K562 (cell line): ENCODE measurements around the gene AQP6. TPM values are rescaled to one million over a fixed set of nuclear protein-coding genes. Genes with fewer than 3 reads are reported as not detected.

ENCODE experiments used
- ATAC-seq: fragments of 200-7000 bp; cut with Tn5 transposase; 3 replicates; pipeline ENCODE4 v1.9.1; 2020; ENCODE audit warnings: moderate library complexity
- BruUV-seq: library from RNA; stranded (reverse); fragments of 400-500 nt; replicated peaks from 2 replicates; lab custom pipeline; 2021; lab: Mats Ljungman, UMichigan
- CTCF ChIA-PET: fragments of 300-600 bp; formaldehyde crosslinking; extraction: SDS; loops from one replicate; lab custom pipeline; 2021; ENCODE audit warnings: low intra/inter-chr PET ratio; lab: Yijun Ruan, JAX
- POLR2A ChIA-PET: fragments of 300-600, 350-650 bp; sonication (Branson Sonifier 250); formaldehyde crosslinking; extraction: SDS; loops from one replicate; lab custom pipeline; 2021; ENCODE audit warnings: antibody characterized with exemption, inconsistent platforms; lab: Yijun Ruan, JAX
- DNase-seq, 4 experiments: peaks; one replicate each; pipeline versions ENCODE4 v3.0.0 to v3.0.0-alpha.2; 2011 to 2018; ENCODE audit warnings: low spot score in 3 of 4, mixed read lengths in 3 of 4; ENCODE audit errors: extremely low read depth in 1 of 4
- FAIRE-seq: peaks from 2 replicates; lab custom pipeline; 2011; peaks lifted over from hg19 to GRCh38; lab: Jason Lieb, UNC
- H2AFZ ChIP-seq: 2 replicates; pipeline ENCODE4 v1.6.0; 2011; ENCODE audit warnings: low read depth, low read length, control low read depth, inconsistent platforms
- H3K27ac ChIP-seq: fragments of 200-600 bp; 3 replicates; pipeline ENCODE4 v1.8.0; 2011; ENCODE audit warnings: low read depth, mild to moderate bottlenecking, control low read depth, inconsistent platforms, low read length, moderate library complexity, mixed read lengths; ENCODE audit errors: extremely low read depth
- H3K27me3 ChIP-seq, 2 experiments: fragments of 300-600 bp in 1 of 2; 2 replicates in 1 of 2; 3 replicates in 1 of 2; pipeline versions ENCODE4 v1.6.0 to v1.8.0; 2011; ENCODE audit warnings: inconsistent platforms in 2 of 2, low read length in 2 of 2, mild to moderate bottlenecking in 1 of 2, mixed read lengths in 1 of 2, moderate library complexity in 1 of 2; ENCODE audit not compliant: control insufficient read depth in 2 of 2, insufficient read depth in 2 of 2
- H3K36me3 ChIP-seq: fragments of 300-600 bp; 3 replicates; pipeline ENCODE4 v1.8.0; 2011; ENCODE audit warnings: mild to moderate bottlenecking, low read length, inconsistent platforms; ENCODE audit not compliant: control insufficient read depth, insufficient read depth
- H3K4me1 ChIP-seq, 2 experiments: fragments of 200-600 bp in 1 of 2; replicated peaks in 1 of 2; 2 replicates in 1 of 2; 3 replicates in 1 of 2; pipeline versions ENCODE4 v1.5.1 to v1.8.0; 2011; ENCODE audit warnings: inconsistent platforms in 2 of 2, low read length in 2 of 2, mild to moderate bottlenecking in 1 of 2, mixed read lengths in 1 of 2, moderate library complexity in 1 of 2; ENCODE audit not compliant: control insufficient read depth in 2 of 2, insufficient read depth in 2 of 2
- H3K4me2 ChIP-seq: 2 replicates; pipeline ENCODE4 v1.6.1; 2011; ENCODE audit warnings: low read length, control low read depth, inconsistent platforms, mixed read lengths; ENCODE audit not compliant: insufficient read depth
- H3K4me3 ChIP-seq: fragments of 200-600 bp; sonication (generic), shearing (Covaris generic); 2 replicates; pipeline ENCODE4 v1.5.1; 2016; ENCODE audit warnings: control low read depth, inconsistent platforms
- H3K79me2 ChIP-seq: fragments of 200-600 bp; 3 replicates; pipeline ENCODE4 v1.8.0; 2011; ENCODE audit warnings: low read length, inconsistent platforms; ENCODE audit not compliant: control insufficient read depth, insufficient read depth
- H3K9ac ChIP-seq, 2 experiments: 2 replicates each; pipeline versions ENCODE4 v1.6.0 to v1.6.1; 2011; ENCODE audit warnings: low read depth in 2 of 2, low read length in 2 of 2, control low read depth in 1 of 2, inconsistent platforms in 1 of 2, mild to moderate bottlenecking in 1 of 2, mixed read lengths in 1 of 2; ENCODE audit not compliant: insufficient read depth in 1 of 2
- H3K9me1 ChIP-seq: one replicate; pipeline ENCODE4 v1.6.0; 2011; ENCODE audit warnings: inconsistent platforms, mild to moderate bottlenecking, low read length, moderate library complexity; ENCODE audit not compliant: control insufficient read depth, insufficient read depth
- H3K9me3 ChIP-seq: replicated peaks from 2 replicates; pipeline ENCODE4 v1.5.1; 2011; ENCODE audit warnings: low read depth, low read length, inconsistent platforms; ENCODE audit not compliant: control insufficient read depth, insufficient read depth
- H4K20me1 ChIP-seq: replicated peaks from 2 replicates; pipeline ENCODE4 v1.6.1; 2011; ENCODE audit warnings: low read length, inconsistent platforms, mixed read lengths; ENCODE audit not compliant: control insufficient read depth, insufficient read depth
- ASH1L ChIP-seq: fragments of 450-650 bp; IDR thresholded peaks from 2 replicates; pipeline ENCODE4 v1.6.1; 2018; ENCODE audit warnings: borderline replicate concordance, mild to moderate bottlenecking, low read depth; ENCODE audit not compliant: partially characterized antibody
- CBX5 ChIP-seq: IDR thresholded peaks from 2 replicates; pipeline ENCODE4 v1.6.1; 2014; ENCODE audit warnings: low read depth, borderline replicate concordance
- CEBPG ChIP-seq, 3 experiments: fragments of 200-800 bp in 1 of 3; sonication (Bioruptor generic) in 1 of 3; sonication (generic) in 1 of 3; formaldehyde crosslinking in 1 of 3; IDR thresholded peaks in 2 of 3; conservative IDR thresholded peaks in 1 of 3; 2 replicates each; pipeline versions ENCODE4 v1.6.1 to v1.8.0; 2016 to 2022; ENCODE audit warnings: missing compliant biosample characterization in 2 of 3, missing genetic modification characterization in 2 of 3, mild to moderate bottlenecking in 1 of 3, missing genetic modification reagents in 1 of 3
- CXXC5 ChIP-seq: fragments of 250-450 bp; sonication (Bioruptor Pico); IDR thresholded peaks from 2 replicates; pipeline ENCODE4 v1.8.0; 2022; ENCODE audit warnings: inconsistent platforms, mild to moderate bottlenecking, moderate library complexity
- ELF2 ChIP-seq: fragments of 250-450 bp; sonication (Bioruptor Pico); IDR thresholded peaks from 2 replicates; pipeline ENCODE4 v1.5.0; 2021; ENCODE audit warnings: mild to moderate bottlenecking
- HMBOX1 ChIP-seq: sonication (generic); IDR thresholded peaks from 2 replicates; pipeline ENCODE4 v1.6.1; 2016
- HNRNPUL1 ChIP-seq: fragments of 200-400 bp; formaldehyde crosslinking; IDR thresholded peaks from 2 replicates; pipeline ENCODE4 v1.6.1; 2017; ENCODE audit warnings: low read length
- MCM7 ChIP-seq, 2 experiments: fragments of 450-650 bp; IDR thresholded peaks; 2 replicates each; pipeline ENCODE4 v1.6.1; 2016 to 2018
- NR1H2 ChIP-seq: sonication (generic); formaldehyde crosslinking; IDR thresholded peaks from 2 replicates; pipeline ENCODE4 v1.4.0; 2020; ENCODE audit warnings: mild to moderate bottlenecking, missing genetic modification reagents
- RB1 ChIP-seq: fragments of 450-650 bp; IDR thresholded peaks from 2 replicates; pipeline ENCODE4 v1.6.1; 2017; ENCODE audit warnings: low read depth, mild to moderate bottlenecking
- TOE1 ChIP-seq, 2 experiments: fragments of 450-650 bp in 1 of 2; sonication (generic) in 1 of 2; formaldehyde crosslinking in 1 of 2; IDR thresholded peaks; 2 replicates each; pipeline versions ENCODE4 v1.7.1 to v1.8.0; 2016 to 2022; ENCODE audit warnings: borderline replicate concordance in 2 of 2, mild to moderate bottlenecking in 2 of 2, antibody characterized with exemption in 1 of 2, inconsistent platforms in 1 of 2, low read depth in 1 of 2, missing genetic modification reagents in 1 of 2, moderate library complexity in 1 of 2
- USF1 ChIP-seq: sonication (generic); formaldehyde crosslinking; IDR thresholded peaks from 2 replicates; pipeline ENCODE4 v1.9.0; 2022; ENCODE audit warnings: mild to moderate bottlenecking, missing genetic modification reagents
- WGBS: fragments of 100-300 bp; shearing (Covaris generic); methylation state at CpG from one replicate; pipeline ENCODE4 v1.1.6; 2016; ENCODE audit warnings: low coverage, mixed read lengths; ENCODE audit not compliant: insufficient coverage; ENCODE audit errors: missing lambda C conversion rate; 5-methylcytosine and 5-hydroxymethylcytosine counted together
- in situ Hi-C: fragments of 300-500 bp; cut with MboI; formaldehyde crosslinking; loops from 4 replicates; pipeline ENCODE4 v1.15.0; 2018; ENCODE audit warnings: inconsistent platforms, mixed read lengths
- intact Hi-C: fragments of 100-400 bp; cut with micrococcal nuclease; formaldehyde crosslinking; loops from 2 replicates; pipeline ENCODE4 v1.14.2; 2022
- polyA plus RNA-seq, 8 experiments: library from polyadenylated mRNA; depleted of rRNA in 4 of 8; stranded (reverse) in 5 of 8; unstranded in 3 of 8; fragments of >200 nt; fragmentation: Nextera tagmentation in 2 of 8; fragmentation: Illumina TruSeq in 1 of 8; extraction: Ambion mirVana in 2 of 8; extraction: Trizol in 1 of 8; gene quantifications; 2 replicates each; pipeline versions ENCODE4 v1.2.1 to v1.2.3, GENCODE V29; 2011 to 2014; ENCODE audit warnings: inconsistent platforms in 1 of 8, missing spikeins in 1 of 8
- total RNA-seq, 7 experiments: library from RNA; depleted of rRNA in 6 of 7; stranded (reverse); fragments of >200 nt in 6 of 7; fragmentation: Illumina TruSeq in 2 of 7; extraction: Trizol in 2 of 7; gene quantifications; 2 replicates each; pipeline versions ENCODE4 v1.2.1 to v1.2.3, GENCODE V29; 2011 to 2021; ENCODE audit warnings: low replicate concordance in 1 of 7

AQP6 gene
- total and polyA plus RNA-seq, 9 of the 15 experiments (the other 6 are each of a cell fraction or from before 2014, with no cell fraction given), result 0.05 to 0.12 TPM; not detected in 7

- ATAC-seq (peak; percentile 19; the same call in 2 of the 3 replicates), FAIRE-seq (no peak)
Observed at GRCh38 chr12:49967777-49968250, 4.9 kb upstream of the AQP6 start.

More at GRCh38 chr12:49967777-49968250, 4.9 kb upstream of the AQP6 start:
- peak overlapping the region; percentile 49 for H3K4me3 ChIP-seq
- H3K9me3 ChIP-seq, result no peaks in the 10 kb centered on the region
- CTCF ChIA-PET, result interaction anchor here (0.6 to 5.4 kb wide), 11 partner anchors 72 to 208 kb away, joined by 3 to 43 read pairs (median 4); no protein-coding TSS in a partner anchor
- peak overlapping the region; percentile 100 for H2AFZ ChIP-seq
- H3K4me2 ChIP-seq, result peak overlapping the region; percentile 94
- H4K20me1 ChIP-seq, result peaks cover 16% of the 10 kb centered on the region; the same call in 1 of the 2 replicates
- no peak overlapping the region for H3K27ac ChIP-seq
- intact Hi-C loops, result loop anchor here (1.0 to 2.0 kb wide), 5 partner anchors 88 to 211 kb away; no protein-coding TSS in a partner anchor
- DNase-seq, result no peak
- 0 out of 2 replicates have a peak, but pooled peaks have one; percentile 33 for TF ChIP-seq CEBPG (CRISPR knock-in tag; IDR thresholded peaks at IDR 0.05)
- TF ChIP-seq CEBPG (tag; conservative IDR thresholded peaks at IDR 0.05 in 1 of 2, IDR thresholded peaks at IDR 0.05 in 1 of 2), result no peak
- TF ChIP-seq HMBOX1, result no peak
- TF ChIP-seq USF1 (CRISPR knock-in tag), result peak; percentile 24; the same call in 1 of the 2 replicates
- no peak for TF ChIP-seq CXXC5 (CRISPR knock-in tag)
- TF ChIP-seq HNRNPUL1, result no peak
- no peak for TF ChIP-seq TOE1 (IDR thresholded peaks at IDR 0.05; ENCODE audit: borderline replicate concordance)
- no peak for TF ChIP-seq TOE1 (CRISPR knock-in tag; IDR thresholded peaks at IDR 0.05; ENCODE audit: borderline replicate concordance, low read depth)
- no peak for TF ChIP-seq RB1
- TF ChIP-seq ELF2 (CRISPR knock-in tag), result no peak
- no peak for TF ChIP-seq ASH1L
- TF ChIP-seq NR1H2 (CRISPR knock-in tag), result no peak
- no peak for TF ChIP-seq CBX5
- no peak for TF ChIP-seq MCM7 (IDR thresholded peaks at IDR 0.05)
- H3K27me3 ChIP-seq, result peaks cover 28 to 76% of the 10 kb centered on the region in 2 experiments; a peak in 4 of 5 replicates
- POLR2A ChIA-PET, result interaction anchor here (0.5 to 2.1 kb wide), 3 partner anchors 16 to 102 kb away, joined by 3 to 11 read pairs (median 4); no protein-coding TSS in a partner anchor
- no peaks in the 10 kb centered on the region for H3K36me3 ChIP-seq
- WGBS, result 16% methylated on average over 15 of the region's 15 CpGs
- no peaks in the 10 kb centered on the region for H3K9me1 ChIP-seq
- no TSS peak for BruUV-seq
- no peaks in the 10 kb centered on the region for H3K79me2 ChIP-seq
- in situ Hi-C loops, result loop anchor here (5.0 kb wide), 1 partner anchor 199 kb away; the partner anchor contains the start of gene CERS5
- peak overlapping the region in 1 of 2 experiments; percentile 87; a peak in 2 of 4 replicates for H3K9ac ChIP-seq
- H3K4me1 ChIP-seq, result peaks cover 12 to 30% of the 10 kb centered on the region in 2 experiments; a peak in 4 of 5 replicates
